M059J (cell line): ENCODE results near the gene SASH3. TPM values are rescaled to one million over a fixed set of nuclear protein-coding genes. Genes with fewer than 3 reads are reported as not detected.
"Not testable (repeated sequence)": the region's sequence is repeated elsewhere in the genome, so short reads cannot be mapped to it uniquely, and the experiment has no call there.

Source experiments
- DNase-seq: peaks from one replicate; pipeline ENCODE4 v3.0.0-alpha.2; 2012; ENCODE audit warnings: low read depth
- total RNA-seq: library from RNA; depleted of rRNA; stranded (reverse); fragments of >200 nt; shearing (Covaris generic); gene quantifications from 2 replicates; pipeline ENCODE4 v1.2.3, GENCODE V29; 2014; rRNA removed

SASH3 gene
- total RNA-seq, result not detected in 2 replicates

- DNase-seq, result no peak
Observed at GRCh38 chrX:129779747-129780146, at the start of gene SASH3. SASH3 (plus strand) TSS chrX:129779949; CDS start chrX:129780098, 149 bp downstream.

GRCh38 chrX:129731228-129731627, 48.5 kb upstream of the SASH3 start:
- no peak for DNase-seq

- DNase-seq, result no peak
Observed at GRCh38 chrX:129732857-129733256, 46.9 kb upstream of the SASH3 start.

- DNase-seq, result no peak
Observed at GRCh38 chrX:129733335-129733734, 46.4 kb upstream of the SASH3 start.

- no peak for DNase-seq
Observed at GRCh38 chrX:129736491-129736890, 43.3 kb upstream of the SASH3 start.

- peak; percentile 70 for DNase-seq
Observed at GRCh38 chrX:129737916-129738315, 41.8 kb upstream of the SASH3 start.

GRCh38 chrX:129738466-129739308, 41.1 kb upstream of the SASH3 start, which contains the start of gene XPNPEP2:
XPNPEP2 (plus strand) TSS chrX:129738979; CDS start chrX:129739214, 235 bp downstream.
- DNase-seq, result no peak

- no peak for DNase-seq
Observed at GRCh38 chrX:129739578-129739977, 40.2 kb upstream of the SASH3 start.

GRCh38 chrX:129741880-129742758, 37.6 kb upstream of the SASH3 start:
- no peak for DNase-seq

- DNase-seq, result not testable (repeated sequence)
Observed at GRCh38 chrX:129742759-129743152, 37.0 kb upstream of the SASH3 start.

- DNase-seq, result no peak
Observed at GRCh38 chrX:129743821-129744220, 35.9 kb upstream of the SASH3 start.

GRCh38 chrX:129744861-129745321, 34.9 kb upstream of the SASH3 start:
- DNase-seq, result no peak

- peak; percentile 28 for DNase-seq
Observed at GRCh38 chrX:129746557-129747470, 32.9 kb upstream of the SASH3 start.

- no peak for DNase-seq
Observed at GRCh38 chrX:129747533-129747932, 32.2 kb upstream of the SASH3 start.

GRCh38 chrX:129748305-129748704, 31.4 kb upstream of the SASH3 start:
- DNase-seq, result peak; percentile 64

- no peak for DNase-seq
Observed at GRCh38 chrX:129749069-129749468, 30.7 kb upstream of the SASH3 start.

- DNase-seq, result no peak
Observed at GRCh38 chrX:129750971-129751370, 28.8 kb upstream of the SASH3 start.

GRCh38 chrX:129754056-129755024, 25.4 kb upstream of the SASH3 start:
- DNase-seq, result no peak

- DNase-seq, result no peak
Observed at GRCh38 chrX:129755779-129756650, 23.7 kb upstream of the SASH3 start.
